ENCODE measurements around the gene CACNA1F. TPM values are rescaled to one million over a fixed set of nuclear protein-coding genes. Genes with fewer than 3 reads are reported as not detected.

CACNA1F gene
- total RNA-seq, 4 donors from 2014 or later: under 0.01 to 0.42 (median 0.06) TPM

DNA sequence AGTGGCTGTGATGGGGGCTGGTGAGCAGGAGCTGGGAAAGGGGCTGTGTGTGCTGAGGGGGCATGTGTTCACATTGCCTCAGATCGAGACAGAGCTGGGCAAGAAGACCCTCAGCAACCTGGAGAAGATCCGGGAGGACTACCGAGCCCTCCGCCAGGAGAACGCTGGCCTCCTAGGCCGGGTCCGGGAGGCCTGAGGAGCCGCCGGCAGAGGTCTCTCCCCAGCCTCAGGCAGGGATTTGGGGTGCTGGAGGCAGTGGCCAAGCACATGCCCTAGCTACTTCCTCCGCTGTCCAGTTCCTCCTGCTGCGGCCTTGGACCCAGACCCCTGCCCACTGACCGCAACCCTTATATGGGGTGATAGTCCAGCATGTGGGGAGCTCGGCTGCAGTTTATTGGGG, 16.9 kb upstream of the CACNA1F start:
- Histone ChIP-seq H3K27ac (replicated peaks in 1 of 4) (no peak overlapping the region), H3K27me3 (no peaks in the 10 kb centered on the region), H3K9me3 (no peaks in the 10 kb centered on the region), H3K36me3 (peaks cover 0 to 55% (median 35%) of the 10 kb centered on the region in 4 donors), H3K4me3 (no peak overlapping the region), H3K4me1 (no peaks in the 10 kb centered on the region)
- DNase-seq (ENCODE audit: extremely low spot score): no peak
- TF ChIP-seq EP300 (IDR thresholded peaks at IDR 0.05) (no peak), POLR2A (IDR thresholded peaks at IDR 0.05; ENCODE audit: low read depth) (no peak), POLR2AphosphoS5 (IDR thresholded peaks at IDR 0.05) (no peak)
- TF ChIP-seq, protein P1, sequence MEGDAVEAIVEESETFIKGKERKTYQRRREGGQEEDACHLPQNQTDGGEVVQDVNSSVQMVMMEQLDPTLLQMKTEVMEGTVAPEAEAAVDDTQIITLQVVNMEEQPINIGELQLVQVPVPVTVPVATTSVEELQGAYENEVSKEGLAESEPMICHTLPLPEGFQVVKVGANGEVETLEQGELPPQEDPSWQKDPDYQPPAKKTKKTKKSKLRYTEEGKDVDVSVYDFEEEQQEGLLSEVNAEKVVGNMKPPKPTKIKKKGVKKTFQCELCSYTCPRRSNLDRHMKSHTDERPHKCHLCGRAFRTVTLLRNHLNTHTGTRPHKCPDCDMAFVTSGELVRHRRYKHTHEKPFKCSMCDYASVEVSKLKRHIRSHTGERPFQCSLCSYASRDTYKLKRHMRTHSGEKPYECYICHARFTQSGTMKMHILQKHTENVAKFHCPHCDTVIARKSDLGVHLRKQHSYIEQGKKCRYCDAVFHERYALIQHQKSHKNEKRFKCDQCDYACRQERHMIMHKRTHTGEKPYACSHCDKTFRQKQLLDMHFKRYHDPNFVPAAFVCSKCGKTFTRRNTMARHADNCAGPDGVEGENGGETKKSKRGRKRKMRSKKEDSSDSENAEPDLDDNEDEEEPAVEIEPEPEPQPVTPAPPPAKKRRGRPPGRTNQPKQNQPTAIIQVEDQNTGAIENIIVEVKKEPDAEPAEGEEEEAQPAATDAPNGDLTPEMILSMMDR (IDR thresholded peaks at IDR 0.05): no peak
- intact Hi-C loops (cut with DNase I): no loop called here
- 91% methylated on average over 10 of the region's 13 CpGs for WGBS

GRCh38 chrX:49249616-49250015, 16.5 kb upstream of the CACNA1F start:
- intact Hi-C loops (cut with DNase I): no loop called here
- Histone ChIP-seq H3K9me3 (no peaks in the 10 kb centered on the region), H3K4me1 (no peaks in the 10 kb centered on the region), H3K4me3 (no peak overlapping the region), H3K27ac (replicated peaks in 1 of 4) (no peak overlapping the region), H3K36me3 (peaks cover 0 to 59% (median 35%) of the 10 kb centered on the region in 4 donors), H3K27me3 (no peaks in the 10 kb centered on the region)
- WGBS: 80% methylated on average over 9 of the region's 9 CpGs
- no peak for DNase-seq (ENCODE audit: extremely low spot score)
- TF ChIP-seq, protein P1 (IDR thresholded peaks at IDR 0.05): no peak
- TF ChIP-seq POLR2AphosphoS5 (IDR thresholded peaks at IDR 0.05): no peak
- TF ChIP-seq EP300 (IDR thresholded peaks at IDR 0.05): no peak
- no peak for TF ChIP-seq POLR2A (IDR thresholded peaks at IDR 0.05; ENCODE audit: low read depth)

DNA sequence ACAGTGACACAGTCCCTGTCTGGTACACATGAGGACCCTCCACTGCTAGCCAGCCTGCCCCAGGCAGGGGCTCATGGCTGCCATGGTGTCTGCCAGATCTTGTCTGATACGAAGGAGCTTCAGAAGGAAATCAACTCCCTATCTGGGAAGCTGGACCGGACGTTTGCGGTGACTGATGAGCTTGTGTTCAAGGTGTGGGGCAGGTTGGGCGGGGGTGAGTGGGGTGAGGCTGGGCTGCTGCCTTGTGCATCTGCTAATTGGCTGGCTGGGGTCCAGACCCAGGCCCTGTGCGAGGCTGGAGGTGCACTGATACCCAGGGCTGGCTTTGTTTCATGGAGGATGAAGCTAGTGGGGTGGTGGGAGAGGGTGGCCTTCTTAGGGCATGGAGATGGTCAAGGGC, 15.9 kb upstream of the CACNA1F start:
- no peaks in the 10 kb centered on the region for H3K27me3 ChIP-seq
- TF ChIP-seq, protein P1 (IDR thresholded peaks at IDR 0.05): no peak
- TF ChIP-seq POLR2AphosphoS5 (IDR thresholded peaks at IDR 0.05): no peak
- TF ChIP-seq POLR2A (IDR thresholded peaks at IDR 0.05; ENCODE audit: low read depth): no peak
- DNase-seq (ENCODE audit: extremely low spot score): no peak
- peaks cover 0 to 65% (median 37%) of the 10 kb centered on the region in 4 donors for H3K36me3 ChIP-seq
- no peak overlapping the region for H3K27ac ChIP-seq (replicated peaks in 1 of 4)
- WGBS: 60% methylated on average over 2 of the region's 6 CpGs
- H3K9me3 ChIP-seq: no peaks in the 10 kb centered on the region
- no peaks in the 10 kb centered on the region for H3K4me1 ChIP-seq
- H3K4me3 ChIP-seq: no peak overlapping the region
- intact Hi-C loops (cut with DNase I): no loop called here

GRCh38 chrX:49247916-49248811, 15.0 kb upstream of the CACNA1F start:
- intact Hi-C loops (cut with DNase I): no loop called here
- no peak for TF ChIP-seq EP300 (IDR thresholded peaks at IDR 0.05)
- TF ChIP-seq POLR2AphosphoS5 (IDR thresholded peaks at IDR 0.05): no peak
- TF ChIP-seq POLR2A (IDR thresholded peaks at IDR 0.05; ENCODE audit: low read depth): no peak
- TF ChIP-seq, protein P1 (IDR thresholded peaks at IDR 0.05): no peak
- no peak for DNase-seq (ENCODE audit: extremely low spot score)
- H3K36me3 ChIP-seq: peaks cover 0 to 74% (median 45%) of the 10 kb centered on the region in 4 donors
- H3K27ac ChIP-seq (replicated peaks in 1 of 4): no peak overlapping the region
- no peaks in the 10 kb centered on the region for H3K27me3 ChIP-seq
- H3K9me3 ChIP-seq: no peaks in the 10 kb centered on the region
- 71% methylated on average over 12 of the region's 28 CpGs for WGBS
- no peak overlapping the region for H3K4me3 ChIP-seq
- H3K4me1 ChIP-seq: no peaks in the 10 kb centered on the region
